ENCODE data around the gene CYTH3. TPM values are rescaled to one million over a fixed set of nuclear protein-coding genes. Genes with fewer than 3 reads are reported as not detected.

The CYTH3 gene
- total and polyA plus RNA-seq, 2 of the 13 experiments (the other 11 are each of a cell fraction or from before 2014, with no cell fraction given): 3.1 to 3.8 TPM

DNA sequence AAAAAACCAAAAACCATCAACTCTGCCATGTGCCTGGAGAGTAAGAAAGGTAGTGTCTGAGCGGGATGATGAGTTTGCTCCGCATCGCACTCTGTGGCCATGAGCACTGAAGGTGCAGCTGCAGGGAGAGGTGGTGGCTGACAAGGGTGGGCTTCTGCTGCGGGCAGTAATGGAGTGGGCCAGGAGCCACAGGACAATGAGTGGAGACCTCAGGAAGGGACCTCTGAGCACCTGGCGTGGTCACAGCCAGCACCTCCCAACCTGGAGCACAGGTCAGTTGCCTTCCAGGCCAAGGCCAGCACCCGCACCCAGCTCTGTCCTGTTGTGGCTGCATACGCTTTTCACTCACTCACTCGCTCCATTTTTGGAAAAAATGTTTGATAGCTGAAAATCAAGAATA is 125.8 kb downstream of the CYTH3 start (continued):
- TF ChIP-seq THAP11 (CRISPR knock-in tag; IDR thresholded peaks at IDR 0.05) (no peak), GTF2F1 (IDR thresholded peaks at IDR 0.05; ENCODE audit: low read length) (no peak)

DNA sequence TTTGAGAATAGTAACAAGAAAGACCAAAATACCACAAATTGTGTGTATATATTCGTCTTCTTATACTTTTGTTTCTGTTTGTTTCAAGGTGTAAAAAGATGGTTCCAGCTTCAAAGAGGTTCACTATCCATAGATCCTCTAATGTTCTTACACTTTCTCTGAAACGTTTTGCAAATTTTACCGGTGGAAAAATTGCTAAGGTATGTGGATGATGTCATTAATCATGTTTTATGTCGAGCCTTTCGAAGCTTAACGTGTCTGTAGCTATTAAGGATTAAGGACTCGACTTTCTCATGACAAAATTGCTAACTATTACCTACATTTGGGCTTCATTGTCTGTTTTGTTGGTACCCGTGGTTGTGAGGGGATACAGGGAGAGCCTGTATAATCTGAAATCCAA is 128.4 kb downstream of the CYTH3 start:
- in situ Hi-C loops (cut with HindIII; ENCODE audit: extremely low pct_ligation_motif_present, low pct_unique_long_range_greater_than_20kb): no loop called here
- H3K9ac ChIP-seq (ENCODE audit: insufficient read depth, low read depth, low read length): no peak overlapping the region
- peaks cover 36 to 82% of the 10 kb centered on the region in 2 experiments for H3K36me3 ChIP-seq (replicated peaks in 1 of 2; ENCODE audit: control insufficient read depth in 1 of 2, insufficient read depth in 2 of 2, low read length in 2 of 2)
- no peak overlapping the region for H3K4me3 ChIP-seq (replicated peaks in 1 of 3; ENCODE audit: insufficient read depth in 1 of 3, low read depth in 2 of 3, low read length in 3 of 3)
- DNase-seq (ENCODE audit: low spot score): no peak
- no peaks in the 10 kb centered on the region for H3K9me3 ChIP-seq (ENCODE audit: low read length)
- no peak for ATAC-seq
- no peak overlapping the region for H3K4me2 ChIP-seq (ENCODE audit: low read depth, low read length)
- 96% methylated on average over 8 of the region's 8 CpGs for WGBS (ENCODE audit: low lambda C conversion rate)
- no peak for TF ChIP-seq ISL2 (CRISPR knock-in tag; IDR thresholded peaks at IDR 0.05)
- no peak for TF ChIP-seq HOXA9 (CRISPR knock-in tag; IDR thresholded peaks at IDR 0.05; ENCODE audit: borderline replicate concordance)
- no peak for TF ChIP-seq ZNF770 (CRISPR knock-in tag; IDR thresholded peaks at IDR 0.05)
- no peak for TF ChIP-seq ZNF558 (CRISPR knock-in tag; IDR thresholded peaks at IDR 0.05; ENCODE audit: borderline replicate concordance)
- TF ChIP-seq ARNT2 (CRISPR knock-in tag; IDR thresholded peaks at IDR 0.05; ENCODE audit: low read depth): no peak
- peak; percentile 81 for TF ChIP-seq ATF7 (IDR thresholded peaks at IDR 0.05)
- TF ChIP-seq ATF7 (CRISPR knock-in tag; IDR thresholded peaks at IDR 0.05): no peak
- no peak for TF ChIP-seq ZNF33B (CRISPR knock-in tag; IDR thresholded peaks at IDR 0.05)
- no peak for TF ChIP-seq ZNF775 (CRISPR knock-in tag; IDR thresholded peaks at IDR 0.05; ENCODE audit: borderline replicate concordance)
- FAIRE-seq: no peak
- ChIA-PET CTCF (ENCODE audit: low intra/inter-chr PET ratio, low total read pairs) (no interaction called here), POLR2A (no interaction called here)
- H3K27ac ChIP-seq (ENCODE audit: extremely low read length, insufficient read depth, low read length): no peak overlapping the region
- no peaks in the 10 kb centered on the region for H3K27me3 ChIP-seq (ENCODE audit: control insufficient read depth in 1 of 2, insufficient read depth in 2 of 2, low read length in 2 of 2)
- H2AFZ ChIP-seq (ENCODE audit: low read length): no peak overlapping the region
- no TSS peak for BruUV-seq (replicated peaks)
- H3K79me2 ChIP-seq (ENCODE audit: insufficient read depth, low read length): no peaks in the 10 kb centered on the region
- no peaks in the 10 kb centered on the region for H3K4me1 ChIP-seq (ENCODE audit: insufficient read depth, low read length)
- intact Hi-C loops (cut with micrococcal nuclease; ENCODE audit: unreplicated experiment): no loop called here
- H4K20me1 ChIP-seq (ENCODE audit: insufficient read depth, low read length): no peaks in the 10 kb centered on the region
